Mesenchymal stem cell (in vitro differentiated cells and primary cell): ENCODE results near the gene ANKRD50.

Experiments used
- DNase-seq: peaks from one replicate; pipeline ENCODE4 v3.0.0-alpha.2; 2013
- H2AFZ ChIP-seq: one replicate; pipeline ENCODE4 v1.6.1; 2013; ENCODE audit warnings: low read depth, mild to moderate bottlenecking, control low read depth, inconsistent platforms, low read length, moderate library complexity
- H2AK5ac ChIP-seq: 2 replicates; pipeline ENCODE4 v1.6.1; 2013; ENCODE audit warnings: low read length, moderate library complexity, mild to moderate bottlenecking, inconsistent platforms; ENCODE audit not compliant: severe bottlenecking
- H2BK120ac ChIP-seq: one replicate; pipeline ENCODE4 v1.6.1; 2013; ENCODE audit warnings: low read depth, mild to moderate bottlenecking, inconsistent platforms, low read length, moderate library complexity
- H2BK12ac ChIP-seq, 2 experiments: one replicate each; pipeline ENCODE4 v1.6.1; 2013; ENCODE audit warnings: inconsistent platforms in 2 of 2, low read length in 2 of 2, mild to moderate bottlenecking in 2 of 2, moderate library complexity in 2 of 2, control low read depth in 1 of 2
- H2BK15ac ChIP-seq: one replicate; pipeline ENCODE4 v1.6.1; 2013; ENCODE audit warnings: mild to moderate bottlenecking, low read depth, inconsistent platforms; ENCODE audit not compliant: poor library complexity, severe bottlenecking
- H2BK5ac ChIP-seq: 2 replicates; pipeline ENCODE4 v1.6.1; 2013; ENCODE audit warnings: low read depth, mild to moderate bottlenecking, low read length, control low read depth, inconsistent platforms; ENCODE audit not compliant: poor library complexity, severe bottlenecking
- H3K14ac ChIP-seq, 2 experiments: one replicate each; pipeline ENCODE4 v1.6.1; 2013; ENCODE audit warnings: inconsistent platforms in 2 of 2, low read length in 2 of 2, control low read depth in 1 of 2, mild to moderate bottlenecking in 1 of 2, moderate library complexity in 1 of 2
- H3K18ac ChIP-seq, 2 experiments: one replicate each; pipeline ENCODE4 v1.6.1; 2013; ENCODE audit warnings: inconsistent platforms in 2 of 2, low read length in 2 of 2, control low read depth in 1 of 2, low read depth in 1 of 2, mild to moderate bottlenecking in 1 of 2
- H3K23ac ChIP-seq, 2 experiments: one replicate each; pipeline ENCODE4 v1.6.1; 2013; ENCODE audit warnings: inconsistent platforms in 2 of 2, low read length in 2 of 2, mild to moderate bottlenecking in 2 of 2, moderate library complexity in 2 of 2, control low read depth in 1 of 2
- H3K27ac ChIP-seq: 2 replicates; pipeline ENCODE4 v1.5.1; 2013; ENCODE audit warnings: mild to moderate bottlenecking, moderate library complexity, low read length, control low read depth, inconsistent platforms; ENCODE audit not compliant: poor library complexity, severe bottlenecking
- H3K27me3 ChIP-seq, 2 experiments: 2 replicates each; pipeline versions ENCODE4 v1.6.1 to v1.7.0; 2013; ENCODE audit warnings: low read length in 2 of 2, mild to moderate bottlenecking in 2 of 2, moderate library complexity in 2 of 2, control low read depth in 1 of 2, inconsistent platforms in 1 of 2; ENCODE audit not compliant: control insufficient read depth in 1 of 2, insufficient read depth in 1 of 2
- H3K36me3 ChIP-seq, 2 experiments: 2 replicates each; pipeline versions ENCODE4 v1.6.1 to v1.7.0; 2013; ENCODE audit warnings: low read length in 2 of 2, control low read depth in 1 of 2, inconsistent platforms in 1 of 2, low read depth in 1 of 2, mild to moderate bottlenecking in 1 of 2; ENCODE audit not compliant: insufficient read depth in 2 of 2, control insufficient read depth in 1 of 2
- H3K4ac ChIP-seq, 2 experiments: one replicate each; pipeline ENCODE4 v1.6.1; 2013; ENCODE audit warnings: inconsistent platforms in 2 of 2, low read length in 2 of 2, mild to moderate bottlenecking in 2 of 2, moderate library complexity in 2 of 2, control low read depth in 1 of 2, low read depth in 1 of 2
- H3K4me1 ChIP-seq: 2 replicates; pipeline ENCODE4 v1.6.1; 2013; ENCODE audit warnings: low read depth, low read length, control low read depth; ENCODE audit not compliant: control insufficient read depth, insufficient read depth
- H3K4me2 ChIP-seq: 2 replicates; pipeline ENCODE4 v1.6.1; 2013; ENCODE audit warnings: low read length, mild to moderate bottlenecking, inconsistent platforms; ENCODE audit not compliant: poor library complexity, severe bottlenecking
- H3K4me3 ChIP-seq, 2 experiments: 2 replicates each; pipeline versions ENCODE4 v1.5.1 to v1.7.0; 2013; ENCODE audit warnings: low read length in 2 of 2, mild to moderate bottlenecking in 2 of 2, control low read depth in 1 of 2, low read depth in 1 of 2; ENCODE audit not compliant: insufficient read depth in 1 of 2
- H3K79me1 ChIP-seq: replicated peaks from 2 replicates; pipeline ENCODE4 v1.6.1; 2013; ENCODE audit warnings: mild to moderate bottlenecking, control low read depth, low read length, inconsistent platforms; ENCODE audit not compliant: poor library complexity, severe bottlenecking
- H3K9ac ChIP-seq: 2 replicates; pipeline ENCODE4 v1.7.0; 2013; ENCODE audit warnings: mild to moderate bottlenecking, low read length, moderate library complexity
- H3K9me3 ChIP-seq: 2 replicates; pipeline ENCODE4 v1.7.0; 2013; ENCODE audit warnings: mild to moderate bottlenecking, low read length; ENCODE audit not compliant: control insufficient read depth
- H4K8ac ChIP-seq: one replicate; pipeline ENCODE4 v1.6.1; 2013; ENCODE audit warnings: inconsistent platforms, mild to moderate bottlenecking, low read length, moderate library complexity
- H4K91ac ChIP-seq: one replicate; pipeline ENCODE4 v1.6.1; 2013; ENCODE audit warnings: mild to moderate bottlenecking, low read length, inconsistent platforms
- WGBS: methylation state at CpG from one replicate; pipeline ENCODE4 v1.1.7; 2013; ENCODE audit warnings: mixed read lengths; 5-methylcytosine and 5-hydroxymethylcytosine counted together

ANKRD50 gene

DNA sequence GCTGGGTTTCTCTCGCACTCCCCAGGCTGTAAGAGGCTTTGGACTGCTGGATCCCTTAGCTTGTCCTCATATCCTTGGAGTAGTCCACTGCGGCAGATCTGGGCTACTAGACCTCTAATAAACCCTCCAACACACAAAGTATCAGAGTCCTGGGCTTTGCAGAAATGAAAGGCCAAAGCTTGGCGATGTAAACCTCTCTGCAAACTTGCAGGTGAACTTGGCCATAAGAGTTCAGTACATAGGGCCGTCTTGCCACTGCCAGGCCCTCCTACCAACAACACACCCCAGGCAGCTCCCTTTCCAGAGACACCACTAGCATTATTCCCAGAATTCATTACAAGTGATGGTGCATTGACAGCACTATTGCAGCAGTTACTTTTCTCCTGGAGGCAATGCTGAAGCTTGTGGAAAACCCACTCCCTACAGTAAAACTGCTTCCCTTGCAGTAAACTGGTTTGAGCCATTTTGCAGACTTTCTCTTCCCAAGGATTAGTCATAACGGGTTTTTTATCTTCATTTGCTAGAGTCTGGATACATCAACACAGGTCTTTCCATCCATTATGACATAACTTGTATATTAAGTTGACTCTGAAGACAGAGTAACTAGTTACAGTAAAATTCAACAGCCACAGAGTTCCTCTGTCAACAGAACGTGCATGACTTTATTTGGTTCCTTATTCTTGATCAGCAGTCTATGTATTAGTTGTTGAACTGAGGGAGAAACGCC, 2.4 kb downstream of the ANKRD50 start:
- no peak overlapping the region for H3K23ac ChIP-seq
- WGBS = 64% methylated on average over 4 of the region's 7 CpGs

DNA sequence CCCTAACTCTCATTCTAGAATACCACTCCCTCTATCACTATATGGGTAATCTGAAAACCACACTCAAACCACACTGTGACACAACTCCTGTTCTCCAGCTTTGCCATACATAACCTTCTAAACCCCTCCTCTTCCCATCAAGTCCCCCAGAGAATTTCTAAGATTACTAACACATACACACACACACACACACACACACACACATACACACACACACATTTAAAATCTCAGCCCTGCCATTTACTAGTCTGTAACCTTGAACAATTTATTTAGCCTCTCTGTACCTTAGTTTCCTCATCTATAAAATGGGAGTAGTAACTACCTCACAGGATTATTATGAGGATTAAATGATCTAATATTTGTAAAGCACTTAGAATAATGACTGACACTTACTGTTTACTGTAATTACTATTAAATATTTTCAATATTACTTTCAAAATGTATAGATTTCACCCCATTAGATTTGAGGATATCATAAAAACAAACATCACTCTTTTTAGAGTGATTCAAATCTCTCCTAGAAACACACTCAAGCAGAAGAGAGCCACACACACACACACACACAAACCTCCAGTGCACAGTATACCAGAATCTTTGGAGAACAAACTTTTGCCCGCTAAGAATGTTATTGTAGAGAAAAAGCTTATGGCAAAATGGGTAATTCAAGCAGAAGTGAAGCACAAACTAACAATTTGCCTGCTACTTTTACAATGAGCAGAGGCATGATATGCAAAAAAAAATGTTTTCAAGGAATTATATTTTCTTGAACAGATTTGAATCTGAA, 3.8 kb downstream of the ANKRD50 start:
- Histone ChIP-seq H3K4me3 (peak overlapping the region in 1 of 2 experiments; percentile 93), H3K27ac (no peak overlapping the region), H3K4ac (no peak overlapping the region), H2AFZ (no peak overlapping the region), H2BK12ac (no peak overlapping the region), H3K4me1 (peaks cover 6% of the 10 kb centered on the region), H2BK5ac (no peak overlapping the region), H3K18ac (no peak overlapping the region), H3K79me1 (no peaks in the 10 kb centered on the region), H3K14ac (no peak overlapping the region), H4K91ac (no peak overlapping the region), H2BK15ac (no peak overlapping the region), H2BK120ac (no peak overlapping the region), H2AK5ac (no peak overlapping the region), H3K9me3 (no peaks in the 10 kb centered on the region), H3K23ac (no peak overlapping the region), H3K27me3 (no peaks in the 10 kb centered on the region), H3K4me2 (peak overlapping the region; percentile 56), H3K9ac (peak overlapping the region; percentile 94), H4K8ac (no peak overlapping the region), H3K36me3 (peaks cover 0 to 17% of the 10 kb centered on the region in 2 experiments)
- WGBS = 100% methylated on average over 1 of the region's 1 CpG
- DNase-seq = peak; percentile 43

More for the DNA sequence above, 2.4 kb downstream of the ANKRD50 start:
- Histone ChIP-seq H3K36me3 (peaks cover 0 to 15% of the 10 kb centered on the region in 2 experiments), H2BK5ac (no peak overlapping the region), H3K4me2 (peak overlapping the region; percentile 44), H3K27ac (no peak overlapping the region), H4K8ac (no peak overlapping the region), H3K4ac (peak overlapping the region in 1 of 2 experiments; percentile 41), H3K4me3 (peak overlapping the region in 1 of 2 experiments; percentile 93), H3K9ac (peak overlapping the region; percentile 94), H3K27me3 (no peaks in the 10 kb centered on the region), H2BK15ac (no peak overlapping the region), H3K14ac (no peak overlapping the region), H3K18ac (peak overlapping the region in 1 of 2 experiments; percentile 62), H2AK5ac (no peak overlapping the region), H2BK120ac (no peak overlapping the region), H2AFZ (no peak overlapping the region), H3K79me1 (no peaks in the 10 kb centered on the region), H3K4me1 (peaks cover 6% of the 10 kb centered on the region), H4K91ac (no peak overlapping the region), H2BK12ac (no peak overlapping the region), H3K9me3 (no peaks in the 10 kb centered on the region)
- peak; percentile 48 for DNase-seq

DNA sequence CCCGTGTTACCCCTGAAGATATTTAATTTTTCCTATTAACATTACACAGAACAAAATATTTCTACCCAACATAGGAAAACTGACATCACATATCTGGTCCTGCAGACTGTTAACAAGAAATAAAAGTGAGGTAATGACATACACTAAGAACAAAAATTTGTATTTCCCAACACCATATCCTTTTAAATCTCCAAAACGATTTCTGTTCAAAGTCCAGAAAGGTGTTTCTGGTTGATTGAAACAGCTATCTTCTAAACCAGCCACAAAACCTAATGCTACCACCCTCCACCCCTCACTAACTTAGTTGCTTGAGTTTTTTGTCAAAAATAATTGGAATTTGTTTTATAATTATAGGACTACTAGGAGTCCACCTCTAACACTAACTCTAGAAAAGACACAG, 7.1 kb downstream of the ANKRD50 start:
- H3K36me3 ChIP-seq = peaks cover 5 to 34% of the 10 kb centered on the region in 2 experiments
- no peak overlapping the region for H2BK5ac ChIP-seq
- H3K27ac ChIP-seq = no peak overlapping the region
- H4K8ac ChIP-seq = no peak overlapping the region
- peaks cover 4% of the 10 kb centered on the region for H3K79me1 ChIP-seq
- H2BK12ac ChIP-seq = no peak overlapping the region
- H3K4me1 ChIP-seq = peaks cover 4% of the 10 kb centered on the region
- no peak overlapping the region for H3K18ac ChIP-seq
- H2AK5ac ChIP-seq = no peak overlapping the region
- H3K23ac ChIP-seq = no peak overlapping the region
- H4K91ac ChIP-seq = no peak overlapping the region
- no peak overlapping the region for H3K4me3 ChIP-seq
- no peak overlapping the region for H2AFZ ChIP-seq
- no peaks in the 10 kb centered on the region for H3K9me3 ChIP-seq
- no peak for DNase-seq
- WGBS = 100% methylated on average over 2 of the region's 2 CpGs
- H3K14ac ChIP-seq = no peak overlapping the region
- H3K4me2 ChIP-seq = no peak overlapping the region
- no peak overlapping the region for H2BK15ac ChIP-seq
- H3K4ac ChIP-seq = no peak overlapping the region
- no peak overlapping the region for H2BK120ac ChIP-seq
- H3K9ac ChIP-seq = no peak overlapping the region
- no peaks in the 10 kb centered on the region for H3K27me3 ChIP-seq

DNA sequence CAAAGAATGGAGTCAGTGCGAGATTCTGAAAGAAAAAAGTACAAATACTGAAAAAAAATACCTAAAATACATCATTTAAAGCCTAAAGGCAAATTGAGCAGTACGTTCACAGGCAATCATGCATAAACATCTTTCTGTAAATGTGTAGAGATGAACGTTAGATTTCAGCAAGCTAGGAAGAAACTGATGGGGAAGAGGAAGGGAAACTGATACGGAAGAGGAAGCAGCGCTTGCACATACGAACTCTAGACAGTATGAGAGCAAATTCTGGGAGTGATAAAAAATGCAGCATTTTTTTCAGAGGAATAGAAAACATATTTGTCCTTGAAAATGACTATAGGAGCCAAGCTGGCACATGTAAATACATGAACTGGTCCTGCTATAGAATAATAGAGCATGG, 9.4 kb downstream of the ANKRD50 start:
- Histone ChIP-seq H3K4me3 (no peak overlapping the region), H3K4me2 (no peak overlapping the region), H4K8ac (no peak overlapping the region), H2AK5ac (no peak overlapping the region), H3K14ac (no peak overlapping the region), H2BK120ac (no peak overlapping the region), H3K79me1 (peaks cover 9% of the 10 kb centered on the region), H2AFZ (no peak overlapping the region), H3K4me1 (no peaks in the 10 kb centered on the region), H3K27me3 (no peaks in the 10 kb centered on the region), H2BK15ac (no peak overlapping the region), H3K4ac (no peak overlapping the region), H3K18ac (no peak overlapping the region), H3K23ac (no peak overlapping the region), H3K9me3 (peaks cover under 1% of the 10 kb centered on the region), H3K36me3 (peaks cover 5 to 47% of the 10 kb centered on the region in 2 experiments), H3K27ac (no peak overlapping the region), H2BK5ac (no peak overlapping the region), H3K9ac (no peak overlapping the region), H2BK12ac (no peak overlapping the region), H4K91ac (no peak overlapping the region)
- 96% methylated on average over 6 of the region's 6 CpGs for WGBS
- no peak for DNase-seq
